GM12878 (cell line): ENCODE data around the gene SRD5A1. TPM values are rescaled to one million over a fixed set of nuclear protein-coding genes. Genes with fewer than 3 reads are reported as not detected.

Experiments
- ATAC-seq: fragments of 200-7000 bp; cut with Tn5 transposase; 3 replicates; pipeline ENCODE4 v1.9.1; 2020; ENCODE audit warnings: mild to moderate bottlenecking, moderate library complexity
- BruUV-seq: library from RNA; stranded (reverse); fragments of 400-500 nt; replicated peaks from 2 replicates; lab custom pipeline; 2021; lab: Mats Ljungman, UMichigan
- CTCF ChIA-PET: fragments of 300-600 bp; sonication (Branson Sonifier 250); formaldehyde crosslinking; extraction: SDS; loops from one replicate; lab custom pipeline; 2021; ENCODE audit warnings: inconsistent platforms; lab: Yijun Ruan, JAX
- POLR2A ChIA-PET: fragments of 350-600 bp; formaldehyde crosslinking; extraction: SDS; loops from one replicate; lab custom pipeline; 2021; ENCODE audit warnings: inconsistent platforms; lab: Charles Lee
- RAD21 ChIA-PET: fragments of 300-600 bp; sonication (Branson Sonifier 250); formaldehyde crosslinking; loops from one replicate; lab custom pipeline; 2023; ENCODE audit warnings: antibody characterized with exemption; ENCODE audit not compliant: unreplicated experiment; lab: Charles Lee
- SMC1A ChIA-PET: fragments of 300-600 bp; sonication (Branson Sonifier 250); formaldehyde crosslinking; loops from one replicate; lab custom pipeline; 2023; ENCODE audit not compliant: unreplicated experiment, uncharacterized antibody; lab: Charles Lee
- DNase-seq: peaks from one replicate; pipeline ENCODE4 v3.0.0-alpha.2; 2011; ENCODE audit warnings: low read depth, low spot score
- FAIRE-seq: peaks from 3 replicates; lab custom pipeline; 2011; peaks lifted over from hg19 to GRCh38; lab: Jason Lieb, UNC
- H2AFZ ChIP-seq: 2 replicates; pipeline ENCODE4 v1.6.0; 2011; ENCODE audit warnings: low read depth, low read length, control low read depth; ENCODE audit not compliant: control insufficient read depth
- H3K27ac ChIP-seq: 2 replicates; pipeline ENCODE4 v1.5.1; 2011; ENCODE audit warnings: control low read depth; ENCODE audit not compliant: control insufficient read depth, insufficient read depth
- H3K27me3 ChIP-seq, 2 experiments: replicated peaks in 1 of 2; 2 replicates each; pipeline versions ENCODE4 v1.6.0 to v1.6.1; 2011; ENCODE audit warnings: low read length in 1 of 2; ENCODE audit not compliant: control insufficient read depth in 2 of 2, insufficient read depth in 2 of 2
- H3K36me3 ChIP-seq, 2 experiments: 2 replicates each; pipeline ENCODE4 v1.5.1; 2011; ENCODE audit warnings: low read length in 1 of 2; ENCODE audit not compliant: control insufficient read depth in 2 of 2, insufficient read depth in 2 of 2
- H3K4me1 ChIP-seq: 2 replicates; pipeline ENCODE4 v1.6.1; 2011; ENCODE audit warnings: mild to moderate bottlenecking, low read length, moderate library complexity, mixed read lengths; ENCODE audit not compliant: control insufficient read depth, insufficient read depth
- H3K4me2 ChIP-seq: 2 replicates; pipeline ENCODE4 v1.6.0; 2011; ENCODE audit warnings: control low read depth; ENCODE audit not compliant: control insufficient read depth, insufficient read depth
- H3K4me3 ChIP-seq: fragments of 200-600 bp; sonication (generic); 2 replicates; pipeline ENCODE4 v1.5.1; 2016
- H3K79me2 ChIP-seq: 2 replicates; pipeline ENCODE4 v1.6.0; 2011; ENCODE audit warnings: low read length; ENCODE audit not compliant: control insufficient read depth, insufficient read depth
- H3K9ac ChIP-seq: 2 replicates; pipeline ENCODE4 v1.8.0; 2011; ENCODE audit warnings: low read length, control low read depth, mixed read lengths; ENCODE audit not compliant: control insufficient read depth, insufficient read depth
- H3K9me3 ChIP-seq: replicated peaks from 3 replicates; pipeline ENCODE4 v1.5.1; 2011; ENCODE audit warnings: mild to moderate bottlenecking, low read length; ENCODE audit not compliant: control insufficient read depth, insufficient read depth
- H4K20me1 ChIP-seq: 2 replicates; pipeline ENCODE4 v1.6.0; 2011; ENCODE audit not compliant: control insufficient read depth, insufficient read depth
- CHD2 ChIP-seq: IDR thresholded peaks from 2 replicates; pipeline ENCODE4 v1.6.1; 2011; ENCODE audit warnings: low read depth, low read length, improper control_type of control experiment, borderline replicate concordance
- JUND ChIP-seq: IDR thresholded peaks from 2 replicates; pipeline ENCODE4 v1.6.1; 2012; ENCODE audit warnings: low read depth, mild to moderate bottlenecking, low read length, improper control_type of control experiment, moderate library complexity
- MYB ChIP-seq: fragments of 150-350 bp; IDR thresholded peaks from 2 replicates; pipeline ENCODE4 v1.6.1; 2014; ENCODE audit warnings: mild to moderate bottlenecking, low read depth, low read length, borderline replicate concordance
- SPI1 ChIP-seq: IDR thresholded peaks from 2 replicates; pipeline ENCODE4 v1.6.1; 2011; ENCODE audit warnings: low read depth, mild to moderate bottlenecking, low read length, moderate library complexity, borderline replicate concordance; ENCODE audit not compliant: insufficient read depth
- SREBF1 ChIP-seq: IDR thresholded peaks from 2 replicates; pipeline ENCODE4 v1.6.1; 2012; ENCODE audit warnings: mild to moderate bottlenecking, low read length
- WGBS: methylation state at CpG from one replicate; pipeline ENCODE4 v1.1.6; 2016; ENCODE audit warnings: low lambda C conversion rate; ENCODE audit not compliant: insufficient replicate concordance, insufficient coverage; ENCODE audit errors: missing lambda C conversion rate; 5-methylcytosine and 5-hydroxymethylcytosine counted together
- in situ Hi-C: fragments of 300-500 bp; cut with MboI; formaldehyde crosslinking; loops from 9 replicates; pipeline ENCODE4 v1.14.3; 2018; ENCODE audit warnings: mixed read lengths
- intact Hi-C: fragments of 100-400 bp; cut with micrococcal nuclease; formaldehyde crosslinking; loops from one replicate; pipeline ENCODE4 v1.14.2; 2022; ENCODE audit not compliant: unreplicated experiment
- polyA plus RNA-seq, 11 experiments: library from polyadenylated mRNA; depleted of rRNA in 4 of 11; unstranded in 6 of 11; stranded (reverse) in 5 of 11; fragments of >200 nt; fragmentation: Nextera tagmentation in 4 of 11; fragmentation: Illumina TruSeq in 1 of 11; extraction: Ambion mirVana in 4 of 11; extraction: Trizol in 1 of 11; gene quantifications; 1 replicate in 1 of 11; 2 replicates in 10 of 11; pipeline versions ENCODE4 v1.2.1 to v1.2.3, GENCODE V29; 2011 to 2016; ENCODE audit warnings: inconsistent platforms in 2 of 11, missing spikeins in 2 of 11, low read depth in 1 of 11
- total RNA-seq, 4 experiments: library from RNA; depleted of rRNA in 3 of 4; stranded (reverse); fragments of >200 nt in 3 of 4; fragmentation: Illumina TruSeq in 1 of 4; extraction: Trizol in 1 of 4; gene quantifications; 2 replicates each; pipeline versions ENCODE4 v1.2.1 to v1.2.3, GENCODE V29; 2013 to 2021
- TF ChIP-seq, protein P1 (sequence below): IDR thresholded peaks from 2 replicates; pipeline ENCODE4 v1.6.1; 2011; ENCODE audit warnings: low read depth, mild to moderate bottlenecking, low read length, moderate library complexity, borderline replicate concordance; ENCODE audit errors: extremely low read depth

SRD5A1 gene
- total and polyA plus RNA-seq, 10 of the 15 experiments (the other 5 are each of a cell fraction or from before 2014, with no cell fraction given): 0.76 to 20.1 (median 12.3) TPM

DNA sequence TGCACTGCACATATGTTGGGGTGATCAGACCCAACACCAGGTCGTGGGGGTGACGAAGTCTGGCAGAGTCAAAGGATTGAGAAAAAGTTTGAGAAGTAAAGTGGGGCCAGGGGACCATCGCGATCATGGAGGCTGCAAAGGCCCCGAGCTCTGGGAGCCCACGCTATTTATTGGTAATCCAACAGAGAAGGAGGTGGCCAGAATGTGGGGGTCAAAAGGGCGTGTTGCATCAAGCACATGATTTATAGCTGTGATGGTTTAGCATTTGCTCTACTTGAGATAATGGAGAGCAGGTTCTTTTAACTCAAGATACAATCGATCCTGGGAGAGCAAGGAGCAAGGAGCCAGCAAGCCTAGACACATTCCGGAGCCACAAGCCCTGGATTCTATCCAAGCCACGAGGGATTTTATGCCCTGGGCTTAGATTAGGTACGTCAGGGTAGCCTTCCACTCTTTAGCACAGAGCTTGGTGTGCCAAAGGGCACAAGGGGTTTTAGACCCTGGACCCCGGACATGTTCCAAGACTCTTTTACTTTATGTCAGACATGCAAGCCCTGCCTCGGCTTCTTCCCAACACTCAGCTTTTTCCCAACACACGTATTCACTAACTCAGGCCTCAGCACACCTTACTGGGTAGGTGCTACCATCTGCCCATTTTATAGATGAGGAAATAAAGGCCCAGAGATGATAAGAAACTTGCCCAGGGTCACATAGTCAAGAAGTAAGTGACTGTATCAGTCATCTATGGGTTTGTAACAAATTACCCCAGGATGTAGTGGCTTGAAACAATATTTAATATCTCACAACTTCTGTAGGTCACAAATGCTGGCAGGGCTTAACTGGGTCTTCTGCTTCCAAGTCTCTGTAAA is 39.9 kb upstream of the SRD5A1 start:
- ChIA-PET CTCF (interaction anchor here (0.7 kb wide), 1 partner anchor 19 kb away, joined by 3 read pairs; no protein-coding TSS in a partner anchor), POLR2A (no interaction called here), SMC1A (no interaction called here), RAD21 (interaction anchor here (0.9 kb wide), 1 partner anchor 25 kb away, joined by 3 read pairs; no protein-coding TSS in a partner anchor)
- no peak overlapping the region for H3K27ac ChIP-seq
- intact Hi-C loops: no loop called here
- no peak for TF ChIP-seq SREBF1
- TF ChIP-seq CHD2: no peak
- TF ChIP-seq SPI1: no peak
- TF ChIP-seq MYB: no peak
- TF ChIP-seq, protein P1, sequence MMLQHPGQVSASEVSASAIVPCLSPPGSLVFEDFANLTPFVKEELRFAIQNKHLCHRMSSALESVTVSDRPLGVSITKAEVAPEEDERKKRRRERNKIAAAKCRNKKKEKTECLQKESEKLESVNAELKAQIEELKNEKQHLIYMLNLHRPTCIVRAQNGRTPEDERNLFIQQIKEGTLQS: no peak
- TF ChIP-seq JUND: no peak
- H3K9ac ChIP-seq: no peak overlapping the region
- H3K27me3 ChIP-seq: no peaks in the 10 kb centered on the region
- peaks cover under 1 to 5% of the 10 kb centered on the region in 2 experiments; a peak in 3 of 4 replicates for H3K36me3 ChIP-seq
- H3K79me2 ChIP-seq: no peaks in the 10 kb centered on the region
- BruUV-seq: no TSS peak
- no peak overlapping the region for H3K4me2 ChIP-seq
- in situ Hi-C loops: loop anchor here (25.0 kb wide), 1 partner anchor 1106 kb away; no protein-coding TSS in a partner anchor
- no peak overlapping the region for H3K4me3 ChIP-seq
- no peak for ATAC-seq
- H3K4me1 ChIP-seq: no peaks in the 10 kb centered on the region
- no peaks in the 10 kb centered on the region for H4K20me1 ChIP-seq
- no peak for DNase-seq
- WGBS: 86% methylated on average over 13 of the region's 14 CpGs
- no peak overlapping the region for H2AFZ ChIP-seq
- no peaks in the 10 kb centered on the region for H3K9me3 ChIP-seq
- FAIRE-seq: no peak
